HEK293 (cell line): ENCODE measurements around the gene SLC16A11.
A peak's percentile ranks its signal among the peaks of the same experiment; 100 is the strongest.

Experiments used
- CTCF ChIA-PET: fragments of 350-600 bp; formaldehyde crosslinking; extraction: SDS; loops from one replicate; lab custom pipeline; 2021; ENCODE audit warnings: antibody characterized with exemption; lab: Yijun Ruan, JAX
- POLR2A ChIA-PET: fragments of 300-600 bp; formaldehyde crosslinking; extraction: SDS; loops from one replicate; lab custom pipeline; 2020; ENCODE audit warnings: antibody characterized with exemption, inconsistent platforms; lab: Yijun Ruan, JAX
- H3K27ac ChIP-seq: fragments of 200-500 bp; sonication (Bioruptor generic); 2 replicates; pipeline ENCODE4 v1.5.1; 2014; ENCODE audit warnings: low read depth, low read length, control low read depth, inconsistent platforms; ENCODE audit errors: extremely low read depth
- H3K36me3 ChIP-seq, 2 experiments: fragments of 200-500 bp in 1 of 2; sonication (Bioruptor generic) in 1 of 2; 1 replicate in 1 of 2; 2 replicates in 1 of 2; pipeline ENCODE4 v1.5.1; 2014 to 2017; ENCODE audit warnings: inconsistent platforms in 2 of 2, low read length in 2 of 2; ENCODE audit not compliant: control insufficient read depth in 2 of 2, insufficient read depth in 1 of 2
- H3K4me1 ChIP-seq: fragments of 200-500 bp; sonication (Bioruptor generic); 2 replicates; pipeline ENCODE4 v1.5.1; 2014; ENCODE audit warnings: mild to moderate bottlenecking, low read length, inconsistent platforms; ENCODE audit not compliant: control insufficient read depth, insufficient read depth
- H3K4me3 ChIP-seq: 2 replicates; pipeline ENCODE4 v1.5.1; 2011; ENCODE audit warnings: low read depth, mild to moderate bottlenecking, control low read depth, low read length, moderate library complexity
- H3K9me3 ChIP-seq: fragments of 200-500 bp; sonication (Bioruptor generic); 2 replicates; pipeline ENCODE4 v1.5.1; 2014; ENCODE audit warnings: low read depth, low read length, inconsistent platforms; ENCODE audit not compliant: control insufficient read depth, insufficient read depth
- KLF16 ChIP-seq: fragments of 450-650 bp; formaldehyde crosslinking; IDR thresholded peaks from 2 replicates; pipeline ENCODE4 v1.5.1; 2017; ENCODE audit warnings: missing biosample characterization, missing genetic modification characterization
- KLF7 ChIP-seq: fragments of 450-650 bp; formaldehyde crosslinking; IDR thresholded peaks from 2 replicates; pipeline ENCODE4 v1.5.1; 2016; ENCODE audit warnings: missing biosample characterization, missing genetic modification characterization, borderline replicate concordance
- SALL2 ChIP-seq: fragments of 450-650 bp; formaldehyde crosslinking; IDR thresholded peaks from 2 replicates; pipeline ENCODE4 v1.5.0; 2017; ENCODE audit warnings: missing biosample characterization, mild to moderate bottlenecking, missing genetic modification characterization, borderline replicate concordance
- SCRT1 ChIP-seq: fragments of 450-650 bp; formaldehyde crosslinking; IDR thresholded peaks from 2 replicates; pipeline ENCODE4 v1.5.1; 2016; ENCODE audit warnings: missing biosample characterization, missing genetic modification characterization, borderline replicate concordance
- ZBTB8A ChIP-seq: fragments of 450-650 bp; formaldehyde crosslinking; IDR thresholded peaks from 2 replicates; pipeline ENCODE4 v1.5.1; 2016; ENCODE audit warnings: missing biosample characterization, missing genetic modification characterization
- ZNF133 ChIP-seq: fragments of 450-650 bp; formaldehyde crosslinking; IDR thresholded peaks from 2 replicates; pipeline ENCODE4 v1.5.1; 2016; ENCODE audit warnings: missing biosample characterization, missing genetic modification characterization
- ZNF146 ChIP-seq: fragments of 450-650 bp; formaldehyde crosslinking; IDR thresholded peaks from 2 replicates; pipeline ENCODE4 v1.5.1; 2016; ENCODE audit warnings: missing biosample characterization, missing genetic modification characterization
- ZNF266 ChIP-seq: fragments of 450-650 bp; formaldehyde crosslinking; IDR thresholded peaks from 2 replicates; pipeline ENCODE4 v1.5.1; 2016; ENCODE audit warnings: missing biosample characterization, missing genetic modification characterization, low read depth
- ZNF292 ChIP-seq: fragments of 450-650 bp; formaldehyde crosslinking; IDR thresholded peaks from 2 replicates; pipeline ENCODE4 v1.5.1; 2016; ENCODE audit warnings: low read depth, missing biosample characterization, missing genetic modification characterization, borderline replicate concordance
- ZNF473 ChIP-seq: fragments of 450-650 bp; formaldehyde crosslinking; IDR thresholded peaks from 2 replicates; pipeline ENCODE4 v1.5.1; 2017; ENCODE audit warnings: missing biosample characterization, missing genetic modification characterization
- ZNF529 ChIP-seq: fragments of 450-650 bp; formaldehyde crosslinking; IDR thresholded peaks from 2 replicates; pipeline ENCODE4 v1.5.1; 2017; ENCODE audit warnings: missing genetic modification characterization, missing biosample characterization; ENCODE audit not compliant: insufficient replicate concordance
- ZNF549 ChIP-seq: fragments of 450-650 bp; IDR thresholded peaks from 2 replicates; pipeline ENCODE4 v1.5.1; 2018; ENCODE audit warnings: missing biosample characterization, missing genetic modification characterization, mild to moderate bottlenecking, inconsistent platforms, moderate library complexity
- ZNF610 ChIP-seq: fragments of 450-650 bp; formaldehyde crosslinking; IDR thresholded peaks from 2 replicates; pipeline ENCODE4 v1.5.1; 2016; ENCODE audit warnings: missing biosample characterization, missing genetic modification characterization, borderline replicate concordance
- ZNF830 ChIP-seq: fragments of 450-650 bp; IDR thresholded peaks from 2 replicates; pipeline ENCODE4 v1.5.0; 2018; ENCODE audit warnings: missing biosample characterization, missing genetic modification characterization, low read depth, mild to moderate bottlenecking, moderate library complexity
- ZSCAN16 ChIP-seq: fragments of 450-650 bp; formaldehyde crosslinking; IDR thresholded peaks from 2 replicates; pipeline ENCODE4 v1.5.1; 2016; ENCODE audit warnings: missing biosample characterization, missing genetic modification characterization
- ZSCAN30 ChIP-seq: fragments of 450-650 bp; IDR thresholded peaks from 2 replicates; pipeline ENCODE4 v1.5.1; 2018; ENCODE audit warnings: missing biosample characterization, mild to moderate bottlenecking, missing genetic modification characterization, moderate library complexity
- TF ChIP-seq, protein P1 (sequence below): fragments of 450-650 bp; formaldehyde crosslinking; conservative IDR thresholded peaks from 2 replicates; pipeline ENCODE4 v1.5.1; 2016; ENCODE audit warnings: low read depth, missing biosample characterization, missing genetic modification characterization
- TF ChIP-seq, protein P2 (sequence below): fragments of 450-650 bp; formaldehyde crosslinking; IDR thresholded peaks from 2 replicates; pipeline ENCODE4 v1.5.1; 2016; ENCODE audit warnings: missing biosample characterization, missing genetic modification characterization, low read depth

The SLC16A11 gene

GRCh38 chr17:7079581-7080455 is 35.9 kb upstream of the SLC16A11 start, which contains the start of gene CLEC10A (continued):
- TF ChIP-seq ZNF610 (tag by site-specific recombination) (no peak), KLF16 (no peak)

DNA sequence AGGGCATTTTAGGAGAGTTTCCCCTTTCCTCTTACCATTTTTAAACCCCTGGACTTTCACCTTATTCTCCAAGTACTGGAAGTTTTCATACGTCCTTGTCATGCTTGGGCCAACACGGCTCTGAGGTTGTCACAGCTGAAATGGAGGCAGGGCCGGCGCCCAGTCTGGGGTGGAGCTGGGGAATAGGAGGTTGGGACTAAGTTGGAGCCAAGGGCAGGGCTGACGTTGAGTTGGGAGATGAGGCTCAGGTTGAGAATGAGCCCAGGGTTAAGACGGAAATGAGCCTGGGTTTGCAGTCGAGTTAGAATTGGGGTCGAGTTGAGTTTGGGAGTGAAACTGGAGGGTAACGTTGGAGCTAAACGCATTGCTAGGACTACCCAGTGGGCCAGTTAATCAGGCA is 34.8 kb upstream of the SLC16A11 start:
- no peak overlapping the region for H3K4me3 ChIP-seq
- TF ChIP-seq ZNF529 (tag by site-specific recombination) (no peak), ZNF549 (tag by site-specific recombination) (no peak)
- CTCF ChIA-PET = interaction anchor here (0.5 to 1.2 kb wide), 4 partner anchors 26 to 218 kb away, joined by 3 to 6 read pairs (median 4); no protein-coding TSS in a partner anchor
- no peak overlapping the region for H3K27ac ChIP-seq
- H3K4me1 ChIP-seq = no peaks in the 10 kb centered on the region
- POLR2A ChIA-PET = no interaction called here
- no peaks in the 10 kb centered on the region for H3K9me3 ChIP-seq
- H3K36me3 ChIP-seq = no peaks in the 10 kb centered on the region

GRCh38 chr17:7077911-7078546 is 34.1 kb upstream of the SLC16A11 start:
- Histone ChIP-seq H3K4me3 (no peak overlapping the region), H3K9me3 (no peaks in the 10 kb centered on the region), H3K27ac (no peak overlapping the region), H3K36me3 (no peaks in the 10 kb centered on the region), H3K4me1 (no peaks in the 10 kb centered on the region)
- POLR2A ChIA-PET = no interaction called here
- no peak for TF ChIP-seq ZNF266 (tag by site-specific recombination)
- peak; percentile 73 for TF ChIP-seq ZNF133
- CTCF ChIA-PET = interaction anchor here (0.6 to 0.7 kb wide), 2 partner anchors 58 to 219 kb away, joined by 4 to 6 read pairs; no protein-coding TSS in a partner anchor

- no peaks in the 10 kb centered on the region for H3K36me3 ChIP-seq
- ChIA-PET POLR2A (no interaction called here), CTCF (interaction anchor here (1.1 to 1.6 kb wide), 2 partner anchors 23 to 29 kb away, joined by 4 to 6 read pairs; no protein-coding TSS in a partner anchor)
- TF ChIP-seq, protein P1, sequence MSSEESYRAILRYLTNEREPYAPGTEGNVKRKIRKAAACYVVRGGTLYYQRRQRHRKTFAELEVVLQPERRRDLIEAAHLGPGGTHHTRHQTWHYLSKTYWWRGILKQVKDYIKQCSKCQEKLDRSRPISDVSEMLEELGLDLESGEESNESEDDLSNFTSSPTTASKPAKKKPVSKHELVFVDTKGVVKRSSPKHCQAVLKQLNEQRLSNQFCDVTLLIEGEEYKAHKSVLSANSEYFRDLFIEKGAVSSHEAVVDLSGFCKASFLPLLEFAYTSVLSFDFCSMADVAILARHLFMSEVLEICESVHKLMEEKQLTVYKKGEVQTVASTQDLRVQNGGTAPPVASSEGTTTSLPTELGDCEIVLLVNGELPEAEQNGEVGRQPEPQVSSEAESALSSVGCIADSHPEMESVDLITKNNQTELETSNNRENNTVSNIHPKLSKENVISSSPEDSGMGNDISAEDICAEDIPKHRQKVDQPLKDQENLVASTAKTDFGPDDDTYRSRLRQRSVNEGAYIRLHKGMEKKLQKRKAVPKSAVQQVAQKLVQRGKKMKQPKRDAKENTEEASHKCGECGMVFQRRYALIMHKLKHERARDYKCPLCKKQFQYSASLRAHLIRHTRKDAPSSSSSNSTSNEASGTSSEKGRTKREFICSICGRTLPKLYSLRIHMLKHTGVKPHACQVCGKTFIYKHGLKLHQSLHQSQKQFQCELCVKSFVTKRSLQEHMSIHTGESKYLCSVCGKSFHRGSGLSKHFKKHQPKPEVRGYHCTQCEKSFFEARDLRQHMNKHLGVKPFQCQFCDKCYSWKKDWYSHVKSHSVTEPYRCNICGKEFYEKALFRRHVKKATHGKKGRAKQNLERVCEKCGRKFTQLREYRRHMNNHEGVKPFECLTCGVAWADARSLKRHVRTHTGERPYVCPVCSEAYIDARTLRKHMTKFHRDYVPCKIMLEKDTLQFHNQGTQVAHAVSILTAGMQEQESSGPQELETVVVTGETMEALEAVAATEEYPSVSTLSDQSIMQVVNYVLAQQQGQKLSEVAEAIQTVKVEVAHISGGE = no peak
- TF ChIP-seq SCRT1 (tag by site-specific recombination) (no peak), ZSCAN16 (tag by site-specific recombination) (no peak)
- H3K4me1 ChIP-seq = no peaks in the 10 kb centered on the region
- no peak overlapping the region for H3K4me3 ChIP-seq
- H3K27ac ChIP-seq = no peak overlapping the region
- no peaks in the 10 kb centered on the region for H3K9me3 ChIP-seq
Measured at GRCh38 chr17:7074931-7075330, 31.0 kb upstream of the SLC16A11 start.

- ChIA-PET CTCF (interaction anchor here (0.6 to 1.2 kb wide), 2 partner anchors 27 to 63 kb away, joined by 3 to 5 read pairs; no protein-coding TSS in a partner anchor), POLR2A (interaction anchor here (0.6 kb wide), 1 partner anchor 900 kb away, joined by 3 read pairs; no protein-coding TSS in a partner anchor)
- Histone ChIP-seq H3K4me1 (no peaks in the 10 kb centered on the region), H3K9me3 (no peaks in the 10 kb centered on the region), H3K36me3 (no peaks in the 10 kb centered on the region), H3K27ac (no peak overlapping the region), H3K4me3 (no peak overlapping the region)
- no peak for TF ChIP-seq KLF7 (tag by site-specific recombination)
- no peak for TF ChIP-seq ZBTB8A (tag by site-specific recombination)
- TF ChIP-seq ZNF830 (tag by site-specific recombination) = no peak
- no peak for TF ChIP-seq ZNF473 (tag by site-specific recombination)
- TF ChIP-seq, protein P2, sequence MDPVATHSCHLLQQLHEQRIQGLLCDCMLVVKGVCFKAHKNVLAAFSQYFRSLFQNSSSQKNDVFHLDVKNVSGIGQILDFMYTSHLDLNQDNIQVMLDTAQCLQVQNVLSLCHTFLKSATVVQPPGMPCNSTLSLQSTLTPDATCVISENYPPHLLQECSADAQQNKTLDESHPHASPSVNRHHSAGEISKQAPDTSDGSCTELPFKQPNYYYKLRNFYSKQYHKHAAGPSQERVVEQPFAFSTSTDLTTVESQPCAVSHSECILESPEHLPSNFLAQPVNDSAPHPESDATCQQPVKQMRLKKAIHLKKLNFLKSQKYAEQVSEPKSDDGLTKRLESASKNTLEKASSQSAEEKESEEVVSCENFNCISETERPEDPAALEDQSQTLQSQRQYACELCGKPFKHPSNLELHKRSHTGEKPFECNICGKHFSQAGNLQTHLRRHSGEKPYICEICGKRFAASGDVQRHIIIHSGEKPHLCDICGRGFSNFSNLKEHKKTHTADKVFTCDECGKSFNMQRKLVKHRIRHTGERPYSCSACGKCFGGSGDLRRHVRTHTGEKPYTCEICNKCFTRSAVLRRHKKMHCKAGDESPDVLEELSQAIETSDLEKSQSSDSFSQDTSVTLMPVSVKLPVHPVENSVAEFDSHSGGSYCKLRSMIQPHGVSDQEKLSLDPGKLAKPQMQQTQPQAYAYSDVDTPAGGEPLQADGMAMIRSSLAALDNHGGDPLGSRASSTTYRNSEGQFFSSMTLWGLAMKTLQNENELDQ (tag by site-specific recombination) = no peak
- TF ChIP-seq ZSCAN30 (tag by site-specific recombination) = no peak
- TF ChIP-seq ZNF292 (tag by site-specific recombination) = no peak
- TF ChIP-seq ZNF146 = no peak
- no peak for TF ChIP-seq SALL2
Measured at GRCh38 chr17:7072406-7072805, 28.5 kb upstream of the SLC16A11 start.
